Stimulated activated CD8-positive, alpha-beta memory T cell treated with anti-CD3 and anti-CD28 coated beads, Interleukin-4, amount 100 ng/mL, for 48 hours (primary cell): Measurements from ENCODE around the gene PRPF31.
"Not testable (repeated sequence)": the region's sequence is repeated elsewhere in the genome, so short reads cannot be mapped to it uniquely, and the experiment has no call there.

Experiments used
- DNase-seq: peaks from one replicate; pipeline ENCODE4 v3.0.0-alpha.2; 2020

Gene PRPF31, protein sequence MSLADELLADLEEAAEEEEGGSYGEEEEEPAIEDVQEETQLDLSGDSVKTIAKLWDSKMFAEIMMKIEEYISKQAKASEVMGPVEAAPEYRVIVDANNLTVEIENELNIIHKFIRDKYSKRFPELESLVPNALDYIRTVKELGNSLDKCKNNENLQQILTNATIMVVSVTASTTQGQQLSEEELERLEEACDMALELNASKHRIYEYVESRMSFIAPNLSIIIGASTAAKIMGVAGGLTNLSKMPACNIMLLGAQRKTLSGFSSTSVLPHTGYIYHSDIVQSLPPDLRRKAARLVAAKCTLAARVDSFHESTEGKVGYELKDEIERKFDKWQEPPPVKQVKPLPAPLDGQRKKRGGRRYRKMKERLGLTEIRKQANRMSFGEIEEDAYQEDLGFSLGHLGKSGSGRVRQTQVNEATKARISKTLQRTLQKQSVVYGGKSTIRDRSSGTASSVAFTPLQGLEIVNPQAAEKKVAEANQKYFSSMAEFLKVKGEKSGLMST

DNA sequence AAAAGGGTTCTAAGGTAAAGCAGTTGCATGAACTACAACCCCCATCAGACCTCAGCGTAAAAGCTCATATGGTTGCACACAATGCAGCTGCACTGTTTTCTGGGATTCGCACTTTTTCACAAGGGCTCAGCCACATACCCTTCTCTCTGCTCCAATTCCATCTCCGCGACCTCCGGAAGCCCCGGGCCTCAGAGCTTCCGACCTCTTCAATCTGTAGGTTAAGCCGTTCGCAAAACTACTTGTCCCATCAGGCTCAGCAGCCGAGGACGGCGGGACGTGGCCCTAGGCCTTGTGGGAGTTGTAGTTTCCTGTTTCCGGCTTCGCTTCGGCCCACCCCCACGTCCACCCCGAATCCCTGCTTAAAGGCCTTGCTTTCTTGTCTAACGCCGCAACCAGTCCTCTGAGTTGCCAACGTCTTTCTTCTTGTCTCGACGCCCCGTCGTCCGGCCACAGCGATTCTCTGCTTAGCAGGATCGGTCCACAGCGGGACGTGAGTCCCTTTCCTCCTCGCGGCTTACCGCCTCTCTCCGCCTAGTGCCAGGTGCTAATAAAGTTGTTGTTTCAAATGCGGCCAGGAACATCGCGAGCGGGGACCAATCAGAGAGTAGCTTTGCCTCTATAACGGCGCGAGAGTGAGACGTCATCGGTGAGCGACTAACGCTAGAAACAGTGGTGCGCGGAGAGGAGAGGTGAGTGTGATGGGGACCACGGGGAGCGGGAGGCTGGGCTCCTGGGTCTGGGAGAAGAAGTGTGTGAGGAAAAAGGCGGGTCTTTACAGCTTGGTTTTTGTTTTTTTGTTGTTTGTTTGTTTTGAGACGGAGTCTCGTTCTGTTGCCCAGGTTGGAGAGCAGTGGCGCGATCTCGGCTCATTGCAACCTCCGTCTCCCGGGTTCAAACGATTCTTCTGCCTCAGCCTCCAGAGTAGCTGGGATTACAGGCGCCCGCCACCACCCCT, at the start of gene PRPF31, which contains the start of gene TFPT:
Gene PRPF31 (plus strand): TSS at position 646 of the 955 bp plus-strand sequence. CDS start 2,525 bp downstream, outside the sequence.
Gene TFPT (minus strand): TSS at position 549 of the 955 bp plus-strand sequence. CDS start 388 bp downstream, at position 161.
- peak; percentile 98 for DNase-seq

DNA sequence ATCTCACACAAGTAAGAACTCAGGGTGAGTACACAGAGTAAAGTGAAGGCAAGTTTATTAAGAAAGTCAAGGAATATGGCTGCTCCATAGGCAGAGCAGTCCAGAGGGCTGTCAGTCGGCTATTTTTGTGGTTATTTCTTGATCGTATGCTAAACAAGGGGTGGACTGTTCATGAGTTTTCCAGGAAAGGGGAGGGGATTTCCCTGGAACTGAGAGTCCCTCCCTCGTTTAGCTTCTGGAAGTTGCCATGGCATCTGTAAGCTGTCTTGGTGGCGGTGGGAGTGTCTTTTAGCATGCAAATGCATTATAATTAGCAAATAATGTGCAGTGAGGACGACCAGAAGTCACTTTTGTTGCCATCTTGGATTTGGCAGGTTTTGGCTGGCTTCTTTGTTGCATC, 46.1 kb upstream of the PRPF31 start:
- DNase-seq = no peak

GRCh38 chr19:54073829-54074228, 41.7 kb upstream of the PRPF31 start:
- no peak for DNase-seq

DNA sequence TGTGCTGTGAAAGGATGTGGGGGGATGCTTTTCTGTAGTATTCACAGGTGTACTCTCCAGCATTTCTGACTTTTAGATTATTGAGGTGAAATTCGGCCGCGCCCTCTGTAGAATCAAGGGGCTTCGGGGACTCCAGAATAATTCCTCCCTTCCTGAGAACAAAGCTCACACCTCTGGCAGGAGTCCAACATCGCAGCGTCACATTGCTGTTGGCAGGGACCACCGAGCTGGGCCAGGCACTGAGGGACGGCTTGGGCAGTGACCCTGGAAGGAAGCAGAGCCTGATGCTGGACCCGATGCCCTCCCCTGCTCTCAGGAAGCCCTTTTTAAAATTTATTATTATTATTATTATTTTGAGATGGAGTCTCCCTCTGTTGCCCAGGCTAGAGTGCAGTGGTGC, 40.7 kb upstream of the PRPF31 start:
- no peak for DNase-seq

DNA sequence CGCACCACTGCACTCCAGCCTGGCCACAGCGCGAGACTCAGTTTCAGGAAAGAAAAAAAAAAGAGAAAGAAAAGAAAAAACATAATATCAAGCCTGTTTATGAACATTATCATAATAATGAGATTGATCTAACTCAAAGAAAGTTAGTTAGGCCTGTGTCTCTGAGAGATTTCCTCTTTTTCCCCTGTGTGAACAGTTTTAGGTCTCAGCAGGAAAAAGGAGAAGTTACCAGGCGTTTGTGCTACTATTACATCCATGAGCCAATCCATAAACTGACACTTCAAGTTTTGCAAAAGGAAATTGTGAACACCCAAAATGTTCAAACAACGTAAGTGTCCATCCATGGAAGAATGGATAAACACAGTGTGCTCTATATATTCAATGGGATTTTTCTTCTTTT, 38.2 kb upstream of the PRPF31 start:
- no peak for DNase-seq

GRCh38 chr19:54081032-54081431, 34.5 kb upstream of the PRPF31 start, which contains the start of gene TARM1:
Gene TARM1 (minus strand): TSS chr19:54081365. CDS start chr19:54081340, 25 bp downstream.
- DNase-seq = no peak

DNA sequence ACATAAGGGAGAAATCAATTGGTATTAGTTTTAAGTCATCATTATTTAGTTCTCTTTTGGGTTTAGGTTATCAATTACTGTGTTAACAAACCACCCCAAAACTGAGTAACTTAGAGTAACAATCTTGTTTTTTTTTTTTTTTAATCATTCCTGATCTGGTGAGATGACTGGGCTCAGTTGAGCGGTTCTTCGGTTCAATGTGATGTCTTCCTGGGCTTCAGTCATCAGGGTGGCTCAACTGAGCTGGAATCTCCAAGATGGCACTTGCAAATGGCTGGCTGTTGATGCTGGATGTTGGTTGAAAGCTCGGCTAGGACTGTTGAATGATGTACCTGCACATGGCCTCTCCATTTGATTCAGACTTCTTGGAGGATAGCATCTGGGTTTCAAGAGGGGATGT, 31.1 kb upstream of the PRPF31 start:
- no peak for DNase-seq

- no peak for DNase-seq
Measured at GRCh38 chr19:54094426-54095000, 21.0 kb upstream of the PRPF31 start.

GRCh38 chr19:54095136-54095858, 20.3 kb upstream of the PRPF31 start:
- DNase-seq = no peak

- DNase-seq = peak; percentile 63
Measured at GRCh38 chr19:54095859-54096616, 19.5 kb upstream of the PRPF31 start.

DNA sequence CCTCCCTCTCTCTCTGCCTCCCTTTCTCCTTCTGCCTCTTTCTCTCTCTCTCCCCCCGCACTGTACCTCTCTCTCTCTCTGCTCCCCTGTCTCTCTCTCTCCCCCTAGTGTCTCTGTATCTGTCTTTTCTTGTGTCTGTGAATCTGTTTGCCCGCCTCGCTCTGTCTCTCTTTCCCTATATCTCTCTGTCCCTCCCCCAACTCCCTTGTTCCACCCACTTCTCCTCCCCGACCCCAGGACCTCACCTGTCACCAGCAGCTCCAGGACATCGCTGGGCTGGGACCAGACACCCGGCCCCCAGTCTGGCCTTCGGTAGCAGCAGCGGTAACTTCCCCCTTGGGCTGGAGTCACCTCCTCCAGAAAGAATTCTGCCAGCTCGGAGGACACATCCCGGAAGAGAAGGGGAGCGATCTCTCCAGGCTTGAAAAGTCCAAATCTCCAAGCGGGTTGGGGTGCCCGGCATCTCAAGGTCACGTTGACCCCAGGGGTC, 18.9 kb upstream of the PRPF31 start:
- DNase-seq = no peak

GRCh38 chr19:54099190-54099902, 16.2 kb upstream of the PRPF31 start:
- DNase-seq = no peak

GRCh38 chr19:54099903-54100255, 15.7 kb upstream of the PRPF31 start:
- not testable (repeated sequence) for DNase-seq

- no peak for DNase-seq
Measured at GRCh38 chr19:54100561-54100960, 15.0 kb upstream of the PRPF31 start, which contains the start of gene OSCAR. Gene OSCAR (minus strand): TSS chr19:54100803. CDS start chr19:54100792, 11 bp downstream.

GRCh38 chr19:54102421-54103169, 13.0 kb upstream of the PRPF31 start, which contains the start of gene NDUFA3:
Gene NDUFA3 (plus strand): TSS chr19:54102855. CDS start chr19:54102879, 24 bp downstream.
- DNase-seq = peak; percentile 96

DNA sequence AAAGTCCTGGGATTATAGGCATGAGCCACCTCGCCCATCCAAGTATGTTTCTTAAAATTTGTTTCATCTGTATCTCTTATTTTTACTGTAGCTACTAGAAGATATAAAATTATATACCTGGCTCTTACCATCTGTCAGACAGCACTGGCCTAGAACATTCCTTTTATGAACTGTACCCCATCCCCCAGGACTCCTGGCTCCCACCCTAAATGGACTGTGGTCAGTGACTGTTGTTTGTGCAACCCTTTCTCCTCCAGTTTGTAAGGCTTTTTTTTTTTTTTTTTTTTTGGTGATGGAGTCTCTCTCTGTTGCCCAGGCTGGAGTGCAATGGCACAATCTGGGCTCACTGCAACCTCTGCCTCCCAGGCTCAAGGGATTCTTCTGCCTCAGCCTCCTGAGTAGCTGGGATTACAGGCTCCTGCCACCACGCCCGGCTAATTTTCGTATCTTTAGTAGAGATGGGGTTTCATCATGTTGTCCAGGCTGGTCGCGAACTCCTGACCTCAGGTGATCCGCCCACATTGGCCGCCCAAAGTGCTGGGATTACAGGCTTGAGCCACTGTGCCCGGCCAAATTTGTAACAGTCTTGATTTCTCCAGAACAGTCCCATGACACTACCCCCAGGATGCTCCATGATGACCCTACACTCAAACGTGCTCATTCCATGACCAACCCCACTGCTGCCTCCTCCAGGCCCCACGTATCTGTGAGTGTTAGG, 10.4 kb upstream of the PRPF31 start:
- DNase-seq = no peak

DNA sequence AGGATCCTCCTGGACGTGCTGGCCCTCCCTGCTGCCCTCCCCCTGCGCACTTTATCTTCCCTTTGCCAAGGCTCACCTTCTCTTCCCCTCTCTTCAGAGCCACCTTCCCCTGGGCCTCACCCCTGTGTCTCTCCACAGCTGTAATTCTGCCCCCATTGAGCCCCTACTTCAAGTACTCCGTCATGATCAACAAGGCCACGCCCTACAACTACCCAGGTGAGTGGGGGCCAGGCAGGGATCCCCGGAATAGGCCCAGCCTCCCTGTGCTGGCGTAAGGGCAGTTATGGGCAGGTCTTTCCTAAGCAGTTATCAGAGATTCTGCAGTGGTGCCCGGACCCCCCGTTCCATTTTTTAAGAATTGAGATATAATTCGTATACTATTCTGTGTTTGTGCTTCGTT, 9.8 kb upstream of the PRPF31 start:
- no peak for DNase-seq

DNA sequence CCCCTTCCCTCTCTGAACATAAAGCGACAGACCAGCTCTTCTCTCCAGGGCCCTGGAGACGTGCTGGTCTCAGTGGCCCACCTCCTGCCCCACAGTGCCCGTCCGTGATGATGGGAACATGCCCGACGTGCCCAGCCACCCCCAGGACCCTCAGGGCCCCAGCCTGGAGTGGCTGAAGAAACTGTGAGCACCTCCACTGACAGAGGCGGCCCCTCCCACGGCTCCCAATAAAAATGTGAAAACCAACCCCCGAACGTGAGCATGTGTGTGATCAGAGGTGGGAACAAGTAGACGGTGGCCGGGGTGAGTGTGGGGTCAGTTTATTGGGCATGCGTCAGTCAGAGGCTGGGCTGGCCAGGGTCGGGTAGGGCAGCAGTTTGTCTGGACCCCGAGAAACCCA, 8.8 kb upstream of the PRPF31 start:
- no peak for DNase-seq
